Fibroblast of lung (primary cell): Measurements from ENCODE around the gene HERPUD1. TPM values are rescaled to one million over a fixed set of nuclear protein-coding genes. Genes with fewer than 3 reads are reported as not detected.
"Not testable (repeated sequence)": the region's sequence is repeated elsewhere in the genome, so short reads cannot be mapped to it uniquely, and the experiment has no call there.

Experiments
- DNase-seq, 2 donors: peaks; one replicate each; pipeline versions ENCODE4 v3.0.0 to v3.0.0-alpha.2; 2010; ENCODE audit warnings: low read depth in 2 of 2
- H2AFZ ChIP-seq: 2 replicates; pipeline ENCODE4 v1.5.1; 2012; ENCODE audit warnings: low read length, control low read depth, inconsistent platforms
- H3K27ac ChIP-seq: 2 replicates; pipeline ENCODE4 v1.5.1; 2011; ENCODE audit warnings: low read length, control low read depth; ENCODE audit not compliant: insufficient read depth
- H3K27me3 ChIP-seq: 2 replicates; pipeline ENCODE4 v1.5.1; 2011; ENCODE audit warnings: mild to moderate bottlenecking, low read length; ENCODE audit not compliant: control insufficient read depth, insufficient read depth
- H3K36me3 ChIP-seq: 2 replicates; pipeline ENCODE4 v1.5.1; 2011; ENCODE audit warnings: low read length; ENCODE audit not compliant: control insufficient read depth, insufficient read depth
- H3K4me1 ChIP-seq: 2 replicates; pipeline ENCODE4 v1.5.1; 2011; ENCODE audit warnings: low read length; ENCODE audit not compliant: control insufficient read depth, insufficient read depth; ENCODE audit errors: extremely low read depth
- H3K4me2 ChIP-seq: 2 replicates; pipeline ENCODE4 v1.5.1; 2011; ENCODE audit warnings: low read length, control low read depth; ENCODE audit not compliant: insufficient read depth; ENCODE audit errors: extremely low read depth
- H3K4me3 ChIP-seq, 4 experiments: fragments of 200-600 bp in 1 of 4; sonication (generic) in 1 of 4; replicated peaks in 1 of 4; 2 replicates each; pipeline ENCODE4 v1.5.1; 2011 to 2016; ENCODE audit warnings: low read length in 4 of 4, low read depth in 3 of 4, mild to moderate bottlenecking in 3 of 4, control low read depth in 2 of 4, inconsistent platforms in 1 of 4, mixed read lengths in 1 of 4; ENCODE audit not compliant: insufficient read depth in 1 of 4; ENCODE audit errors: control extremely low read depth in 1 of 4
- H3K79me2 ChIP-seq: 2 replicates; pipeline ENCODE4 v1.5.1; 2012; ENCODE audit warnings: mild to moderate bottlenecking, low read length, inconsistent platforms; ENCODE audit not compliant: control insufficient read depth, insufficient read depth
- H3K9ac ChIP-seq: 2 replicates; pipeline ENCODE4 v1.5.1; 2011; ENCODE audit warnings: mild to moderate bottlenecking, low read length, control low read depth; ENCODE audit not compliant: insufficient read depth
- H3K9me3 ChIP-seq: 2 replicates; pipeline ENCODE4 v1.5.1; 2012; ENCODE audit warnings: low read depth, low read length; ENCODE audit not compliant: control insufficient read depth, insufficient read depth
- H4K20me1 ChIP-seq: 2 replicates; pipeline ENCODE4 v1.5.1; 2011; ENCODE audit warnings: low read length; ENCODE audit not compliant: control insufficient read depth, insufficient read depth; ENCODE audit errors: extremely low read depth
- EZH2 ChIP-seq: IDR thresholded peaks from 2 replicates; pipeline ENCODE4 v1.5.1; 2012; ENCODE audit warnings: low read length, control low read depth, mild to moderate bottlenecking; ENCODE audit errors: missing control alignments
- polyA plus RNA-seq, 2 donors: library from polyadenylated mRNA; depleted of rRNA in 1 of 2; stranded (reverse) in 1 of 2; unstranded in 1 of 2; fragments of >200 nt; gene quantifications; 2 replicates each; pipeline ENCODE4 v1.2.1, GENCODE V29; 2011 to 2012; ENCODE audit warnings: missing spikeins in 1 of 2
- total RNA-seq: library from RNA; depleted of rRNA; stranded (reverse); fragments of >200 nt; gene quantifications from 2 replicates; pipeline ENCODE4 v1.2.1, GENCODE V29; 2014
- TF ChIP-seq, protein P1 (sequence below), 2 donors: IDR thresholded peaks in 1 of 2; conservative IDR thresholded peaks in 1 of 2; 1 replicate in 1 of 2; 2 replicates in 1 of 2; pipeline ENCODE4 v1.5.1; 2011 to 2012; ENCODE audit warnings: low read length in 2 of 2, control low read depth in 1 of 2, inconsistent platforms in 1 of 2, low read depth in 1 of 2, mild to moderate bottlenecking in 1 of 2

Gene HERPUD1
- total and polyA plus RNA-seq, 2 donors (not counting 1 experiment from before 2014, with no cell fraction given) = 117 to 199 TPM

DNA sequence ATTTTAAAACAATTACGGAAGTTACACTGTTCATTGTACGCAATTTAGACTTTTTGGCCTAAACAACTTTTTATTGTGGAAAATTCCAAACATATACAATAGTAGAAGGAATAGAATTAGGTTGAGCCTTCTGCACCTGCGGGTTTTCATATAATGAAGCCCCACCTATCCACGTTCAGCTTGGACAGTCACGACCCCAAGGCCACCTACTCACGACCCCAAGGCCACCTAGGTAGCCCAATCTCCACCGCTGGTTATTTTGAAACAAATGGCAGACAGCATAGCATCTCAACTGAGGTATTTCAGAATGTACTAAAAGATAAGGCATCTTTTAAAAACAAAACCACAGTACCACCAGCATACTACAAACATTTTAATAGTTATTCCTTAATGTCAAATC is 58.0 kb downstream of the HERPUD1 start:
- Histone ChIP-seq H3K4me3 (peak overlapping the region; percentile 78 to 85 (median 80)), H3K9me3 (no peaks in the 10 kb centered on the region), H3K36me3 (peaks cover 3% of the 10 kb centered on the region), H2AFZ (no peak overlapping the region), H3K27ac (peak overlapping the region; percentile 82), H3K79me2 (peaks cover 50% of the 10 kb centered on the region), H3K27me3 (no peaks in the 10 kb centered on the region), H4K20me1 (no peaks in the 10 kb centered on the region), H3K4me1 (peaks cover 18% of the 10 kb centered on the region), H3K4me2 (peak overlapping the region; percentile 79), H3K9ac (peak overlapping the region; percentile 75)
- no peak for DNase-seq
- TF ChIP-seq, protein P1, sequence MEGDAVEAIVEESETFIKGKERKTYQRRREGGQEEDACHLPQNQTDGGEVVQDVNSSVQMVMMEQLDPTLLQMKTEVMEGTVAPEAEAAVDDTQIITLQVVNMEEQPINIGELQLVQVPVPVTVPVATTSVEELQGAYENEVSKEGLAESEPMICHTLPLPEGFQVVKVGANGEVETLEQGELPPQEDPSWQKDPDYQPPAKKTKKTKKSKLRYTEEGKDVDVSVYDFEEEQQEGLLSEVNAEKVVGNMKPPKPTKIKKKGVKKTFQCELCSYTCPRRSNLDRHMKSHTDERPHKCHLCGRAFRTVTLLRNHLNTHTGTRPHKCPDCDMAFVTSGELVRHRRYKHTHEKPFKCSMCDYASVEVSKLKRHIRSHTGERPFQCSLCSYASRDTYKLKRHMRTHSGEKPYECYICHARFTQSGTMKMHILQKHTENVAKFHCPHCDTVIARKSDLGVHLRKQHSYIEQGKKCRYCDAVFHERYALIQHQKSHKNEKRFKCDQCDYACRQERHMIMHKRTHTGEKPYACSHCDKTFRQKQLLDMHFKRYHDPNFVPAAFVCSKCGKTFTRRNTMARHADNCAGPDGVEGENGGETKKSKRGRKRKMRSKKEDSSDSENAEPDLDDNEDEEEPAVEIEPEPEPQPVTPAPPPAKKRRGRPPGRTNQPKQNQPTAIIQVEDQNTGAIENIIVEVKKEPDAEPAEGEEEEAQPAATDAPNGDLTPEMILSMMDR (conservative IDR thresholded peaks at IDR 0.05 in 1 of 2, IDR thresholded peaks at IDR 0.05 in 1 of 2; ENCODE audit: low read depth in 1 of 2, low read length in 2 of 2) = no peak
- no peak for TF ChIP-seq EZH2

DNA sequence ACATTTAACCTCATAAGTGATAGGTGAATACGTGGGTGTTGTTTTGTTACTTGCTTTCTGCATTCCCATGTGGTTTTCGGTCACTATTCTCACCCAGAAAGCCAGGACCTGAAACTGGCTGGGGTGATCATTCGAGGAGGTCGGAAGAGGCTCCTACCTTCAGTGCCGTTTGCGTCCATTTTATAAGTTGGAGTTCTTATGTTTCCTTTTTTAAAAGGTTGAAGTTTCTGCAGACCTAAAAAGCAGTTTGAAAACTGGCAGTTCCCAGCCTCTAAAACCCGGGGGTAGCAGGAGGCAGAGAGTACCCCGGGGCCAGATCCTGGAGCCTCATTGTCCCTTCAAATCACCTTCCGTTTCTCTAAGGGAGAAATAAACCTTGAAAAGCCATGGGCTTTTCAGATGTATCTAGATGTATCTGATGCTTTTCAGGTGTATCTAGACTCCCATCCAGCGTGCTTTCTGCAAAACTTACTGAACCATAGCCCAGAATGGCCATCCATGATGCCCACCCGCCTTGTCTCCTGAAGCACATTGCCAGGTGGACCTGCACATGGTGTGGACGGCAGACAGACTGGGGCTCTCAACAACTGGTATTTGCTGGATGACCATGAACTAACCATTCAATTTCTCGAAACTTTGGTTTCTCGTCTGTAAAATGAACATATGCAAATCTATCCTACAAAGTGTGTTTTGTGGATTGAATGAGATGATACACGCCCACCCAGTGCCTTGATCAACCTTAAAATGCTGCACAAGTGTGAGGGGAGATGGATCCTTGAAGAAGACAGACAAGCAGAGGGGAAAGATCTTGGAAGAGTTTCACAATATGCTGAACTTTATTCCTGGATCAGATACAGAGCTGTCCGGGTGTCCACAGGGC is 58.7 kb downstream of the HERPUD1 start:
- H3K27me3 ChIP-seq = no peaks in the 10 kb centered on the region
- DNase-seq = no peak
- peaks cover 3% of the 10 kb centered on the region for H3K36me3 ChIP-seq
- no peak for TF ChIP-seq EZH2
- TF ChIP-seq, protein P1 (conservative IDR thresholded peaks at IDR 0.05 in 1 of 2, IDR thresholded peaks at IDR 0.05 in 1 of 2; ENCODE audit: low read depth in 1 of 2, low read length in 2 of 2) = no peak
- peaks cover 52% of the 10 kb centered on the region for H3K79me2 ChIP-seq
- H3K27ac ChIP-seq = no peak overlapping the region
- peak overlapping the region; percentile 79 for H3K4me2 ChIP-seq
- H3K9ac ChIP-seq = no peak overlapping the region
- no peaks in the 10 kb centered on the region for H3K9me3 ChIP-seq
- H2AFZ ChIP-seq = no peak overlapping the region
- H4K20me1 ChIP-seq = no peaks in the 10 kb centered on the region
- peak overlapping the region; percentile 78 to 85 (median 80) for H3K4me3 ChIP-seq
- peaks cover 15% of the 10 kb centered on the region for H3K4me1 ChIP-seq

- not testable (repeated sequence) for H4K20me1 ChIP-seq, H3K9ac ChIP-seq, H3K9me3 ChIP-seq, H3K36me3 ChIP-seq, H2AFZ ChIP-seq, H3K4me2 ChIP-seq, DNase-seq, H3K27ac ChIP-seq, H3K4me3 ChIP-seq, H3K27me3 ChIP-seq
- H3K4me1 ChIP-seq = peaks cover 11% of the 10 kb centered on the region
- H3K79me2 ChIP-seq = peaks cover 65% of the 10 kb centered on the region
Measured at GRCh38 chr16:56992431-56992830, 60.5 kb downstream of the HERPUD1 start.
